GM10266 (cell line): ENCODE data around the gene GALNT9.
"Not testable (repeated sequence)": the region's sequence is repeated elsewhere in the genome, so short reads cannot be mapped to it uniquely, and the experiment has no call there.

ENCODE experiments used
- DNase-seq: peaks from one replicate; pipeline ENCODE4 v3.0.0; 2012; ENCODE audit errors: extremely low spot score
- TF ChIP-seq, protein P1 (sequence below): IDR thresholded peaks from 2 replicates; pipeline ENCODE4 v1.5.1; 2012; ENCODE audit warnings: mild to moderate bottlenecking, low read depth; ENCODE audit not compliant: control insufficient read depth, insufficient read depth; ENCODE audit errors: missing control alignments

GALNT9 gene

DNA sequence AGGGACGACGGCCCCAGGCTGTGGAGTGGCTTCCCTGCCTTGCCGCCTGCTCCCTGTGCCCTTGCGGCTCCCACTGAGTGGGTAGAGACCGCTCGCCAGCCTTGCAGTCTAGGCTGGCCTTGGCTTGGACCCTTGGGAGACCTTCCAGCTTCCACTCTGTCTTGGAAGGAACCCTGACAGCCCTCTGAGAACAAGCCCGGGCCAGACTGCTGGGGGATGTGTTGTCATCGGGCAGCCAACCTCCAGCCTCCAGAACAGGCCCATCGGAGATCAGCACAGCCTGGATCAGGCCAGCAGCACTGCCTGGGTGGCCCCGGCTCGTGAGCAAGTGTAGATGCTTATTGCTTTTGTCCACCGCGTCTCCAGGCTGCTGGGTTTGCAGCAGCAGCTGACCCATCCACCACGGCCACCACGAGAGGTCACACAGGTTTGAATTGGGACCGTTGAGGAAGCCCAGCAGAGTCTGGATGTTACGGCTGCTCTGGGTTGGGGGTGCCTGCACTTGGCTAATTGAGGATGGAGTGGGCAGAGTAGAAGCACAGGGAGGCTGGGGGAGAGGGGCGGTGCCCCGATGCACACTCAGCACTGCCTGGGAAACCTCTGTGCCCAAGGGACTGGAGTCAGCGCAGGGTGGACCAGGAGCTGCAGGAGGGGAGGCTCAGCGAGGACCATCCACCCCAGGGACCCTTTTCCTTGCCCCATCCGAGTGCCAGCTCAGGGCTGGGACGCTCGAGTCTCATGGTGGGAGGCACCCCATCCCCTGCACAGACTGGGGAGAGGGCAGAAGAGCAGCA is 129.7 kb downstream of the GALNT9 start:
- TF ChIP-seq, protein P1, sequence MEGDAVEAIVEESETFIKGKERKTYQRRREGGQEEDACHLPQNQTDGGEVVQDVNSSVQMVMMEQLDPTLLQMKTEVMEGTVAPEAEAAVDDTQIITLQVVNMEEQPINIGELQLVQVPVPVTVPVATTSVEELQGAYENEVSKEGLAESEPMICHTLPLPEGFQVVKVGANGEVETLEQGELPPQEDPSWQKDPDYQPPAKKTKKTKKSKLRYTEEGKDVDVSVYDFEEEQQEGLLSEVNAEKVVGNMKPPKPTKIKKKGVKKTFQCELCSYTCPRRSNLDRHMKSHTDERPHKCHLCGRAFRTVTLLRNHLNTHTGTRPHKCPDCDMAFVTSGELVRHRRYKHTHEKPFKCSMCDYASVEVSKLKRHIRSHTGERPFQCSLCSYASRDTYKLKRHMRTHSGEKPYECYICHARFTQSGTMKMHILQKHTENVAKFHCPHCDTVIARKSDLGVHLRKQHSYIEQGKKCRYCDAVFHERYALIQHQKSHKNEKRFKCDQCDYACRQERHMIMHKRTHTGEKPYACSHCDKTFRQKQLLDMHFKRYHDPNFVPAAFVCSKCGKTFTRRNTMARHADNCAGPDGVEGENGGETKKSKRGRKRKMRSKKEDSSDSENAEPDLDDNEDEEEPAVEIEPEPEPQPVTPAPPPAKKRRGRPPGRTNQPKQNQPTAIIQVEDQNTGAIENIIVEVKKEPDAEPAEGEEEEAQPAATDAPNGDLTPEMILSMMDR, result no peak
- DNase-seq, result no peak

GRCh38 chr12:132199101-132199500 is 130.3 kb downstream of the GALNT9 start:
- TF ChIP-seq, protein P1, result no peak
- DNase-seq, result no peak

DNA sequence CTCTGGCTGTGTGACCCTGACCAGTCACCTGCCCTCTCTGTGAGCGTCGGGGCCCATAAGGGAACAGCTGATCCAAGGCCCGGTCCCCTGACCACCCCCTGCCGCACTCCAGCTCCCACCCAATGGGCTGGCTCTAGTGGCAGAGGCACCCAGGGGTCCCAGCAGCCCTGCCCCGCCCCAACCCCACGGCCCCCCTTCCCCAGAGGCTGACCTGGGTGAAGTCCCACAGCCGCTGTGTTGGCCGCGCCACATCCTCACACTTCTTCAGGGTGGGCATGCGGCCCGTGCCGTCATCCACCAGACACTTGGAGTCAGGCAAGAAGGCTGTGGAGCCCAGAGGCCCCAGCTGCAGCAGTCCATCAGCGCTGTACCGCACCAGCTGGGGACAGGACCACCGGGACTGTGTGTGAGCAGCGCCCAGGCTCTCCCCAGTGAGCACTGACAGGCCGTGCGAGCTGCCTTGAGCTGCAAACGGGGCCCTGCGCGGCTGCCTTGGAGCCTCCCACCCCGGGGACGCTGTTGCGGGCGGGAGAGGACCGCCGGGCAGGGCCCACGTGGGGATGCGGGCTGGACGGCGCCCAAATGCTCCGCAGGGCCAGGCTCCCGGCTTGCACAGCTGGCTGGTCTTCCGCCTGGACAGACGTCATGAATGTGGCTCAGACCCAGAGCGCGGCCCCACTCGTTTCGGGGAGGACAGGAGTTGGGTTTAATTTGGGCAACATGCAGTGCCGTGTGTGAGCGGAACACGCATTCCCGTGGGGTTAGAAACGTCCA is 131.6 kb downstream of the GALNT9 start:
- TF ChIP-seq, protein P1, result no peak
- no peak for DNase-seq

DNA sequence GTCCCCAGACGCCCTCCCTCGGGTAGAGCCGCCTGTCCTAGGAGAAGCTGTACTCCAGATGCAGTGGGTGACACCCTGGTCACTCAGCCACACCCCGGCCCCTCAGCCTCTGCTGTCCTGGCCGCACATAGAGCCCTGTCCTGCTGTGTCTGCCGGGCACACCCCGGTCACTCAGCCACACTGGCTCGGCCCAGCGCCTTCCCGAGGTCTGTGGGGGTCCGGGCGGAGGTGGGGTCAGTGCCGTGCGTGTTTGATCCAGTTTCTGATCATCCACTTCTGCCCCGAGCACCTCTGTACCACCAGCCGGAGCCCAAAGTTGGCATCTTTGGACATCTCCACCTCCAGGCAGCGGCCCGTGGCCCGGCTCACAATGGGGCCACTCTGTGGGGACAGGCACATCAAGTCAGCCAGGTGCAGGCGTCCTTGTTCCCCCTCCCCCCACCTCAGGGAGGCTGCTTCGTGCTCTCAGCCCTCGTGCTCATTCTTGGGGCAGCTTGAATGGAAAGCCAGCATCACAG is 132.5 kb downstream of the GALNT9 start:
- TF ChIP-seq, protein P1, result no peak
- no peak for DNase-seq

DNA sequence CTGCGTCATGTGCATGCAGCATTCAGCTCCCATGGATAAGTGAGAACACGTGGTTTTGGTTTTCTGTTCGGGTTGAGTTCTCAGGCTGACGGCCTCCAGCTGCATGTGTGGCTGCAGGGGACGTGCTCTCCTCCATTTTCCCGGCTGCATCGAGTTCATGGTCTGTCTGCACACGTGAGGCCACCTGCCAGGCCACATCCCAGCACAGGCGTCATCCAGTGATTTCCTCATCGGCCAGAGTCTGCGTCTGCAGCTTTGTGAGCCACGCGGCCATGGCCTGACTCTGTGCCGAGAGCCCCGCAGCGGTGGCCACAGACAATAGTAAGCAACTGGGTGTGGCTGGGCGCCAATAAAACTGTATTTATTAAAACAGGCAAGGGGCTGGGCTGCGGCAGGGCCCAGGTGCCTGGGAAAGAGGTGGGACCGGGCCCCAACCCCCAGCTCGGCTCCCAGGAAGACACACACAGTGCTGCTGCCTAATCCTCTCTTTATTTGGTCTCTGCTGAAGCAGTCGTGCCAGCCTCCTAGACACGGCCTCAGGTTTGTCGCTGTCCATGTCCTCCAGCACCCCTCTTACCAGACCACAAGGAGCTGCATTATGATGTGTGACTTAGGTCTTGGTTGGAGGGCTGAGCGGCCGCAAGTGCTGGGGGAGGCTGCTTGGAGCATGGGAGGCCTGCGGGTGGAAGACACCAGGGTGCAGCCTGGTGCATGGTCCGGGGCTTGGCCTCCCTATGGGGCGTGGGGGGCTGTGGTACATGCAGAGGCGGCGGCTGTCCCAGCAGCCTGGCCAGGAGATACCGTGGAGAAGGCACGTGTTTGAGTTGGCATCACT is 133.1 kb downstream of the GALNT9 start:
- TF ChIP-seq, protein P1, result no peak

GRCh38 chr12:132195242-132195641 is 134.1 kb downstream of the GALNT9 start:
- DNase-seq, result not testable (repeated sequence)

More for the DNA sequence above, 133.1 kb downstream of the GALNT9 start:
- DNase-seq, result no peak

DNA sequence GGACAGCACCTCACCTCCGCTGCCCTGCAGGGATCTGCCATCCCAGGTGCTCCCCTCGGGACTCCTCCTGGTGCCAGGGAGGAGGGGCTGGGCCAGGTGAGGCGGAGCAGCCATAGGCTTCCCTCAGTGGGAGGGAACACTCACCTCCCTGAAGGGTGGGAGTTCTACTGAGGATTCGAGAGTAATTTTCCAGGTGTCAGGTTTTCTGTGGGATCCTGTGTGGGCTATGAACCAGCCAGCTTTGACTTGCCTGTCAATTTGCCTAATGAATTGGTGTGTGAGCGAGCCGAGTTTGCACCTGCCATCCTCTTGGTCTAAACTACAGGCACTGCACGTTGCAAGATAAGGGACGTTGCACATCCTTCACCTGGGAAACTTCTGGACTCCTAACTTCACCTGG is 134.8 kb downstream of the GALNT9 start:
- TF ChIP-seq, protein P1, result no peak
- DNase-seq, result no peak
